ENCODE results near the gene TRIM33. TPM values are rescaled to one million over a fixed set of nuclear protein-coding genes. Genes with fewer than 3 reads are reported as not detected.
"Not testable (repeated sequence)": the region's sequence is repeated elsewhere in the genome, so short reads cannot be mapped to it uniquely, and the experiment has no call there.

The TRIM33 gene
- total RNA-seq, 1 donor from 2014 or later: 23.4 TPM

- DNase-seq (ENCODE audit: low spot score): no peak
These were observed 38.6 kb downstream of the TRIM33 start for GRCh38 chr1:114472408-114472807.

DNA sequence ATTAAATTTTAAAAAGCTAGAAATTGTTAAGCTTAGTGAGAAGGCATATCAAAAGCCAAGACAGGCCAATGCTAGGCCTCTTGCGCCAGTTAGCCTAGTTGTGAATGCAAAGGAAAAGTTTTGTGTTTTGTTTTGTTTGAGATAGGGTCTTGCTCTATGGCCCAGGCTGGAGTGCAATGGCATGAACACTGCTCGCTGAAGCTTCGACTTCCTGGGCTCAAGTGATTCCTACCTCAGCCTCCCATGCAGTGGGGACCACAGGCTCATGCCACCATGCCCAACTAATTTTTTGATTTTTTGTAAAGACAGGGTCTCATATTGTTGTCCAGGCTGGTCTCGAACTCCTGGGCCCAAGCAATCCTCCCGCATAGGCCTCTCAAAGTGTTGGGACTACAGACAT lies 40.3 kb downstream of the TRIM33 start:
- no peak for DNase-seq (ENCODE audit: low spot score)
- intact Hi-C loops (cut with DNase I): no loop called here

More at GRCh38 chr1:114472408-114472807, 38.6 kb downstream of the TRIM33 start:
- intact Hi-C loops (cut with DNase I): no loop called here

- DNase-seq (ENCODE audit: low spot score): no peak
- intact Hi-C loops (cut with DNase I): no loop called here
These were observed 42.1 kb downstream of the TRIM33 start for GRCh38 chr1:114468710-114469468.

DNA sequence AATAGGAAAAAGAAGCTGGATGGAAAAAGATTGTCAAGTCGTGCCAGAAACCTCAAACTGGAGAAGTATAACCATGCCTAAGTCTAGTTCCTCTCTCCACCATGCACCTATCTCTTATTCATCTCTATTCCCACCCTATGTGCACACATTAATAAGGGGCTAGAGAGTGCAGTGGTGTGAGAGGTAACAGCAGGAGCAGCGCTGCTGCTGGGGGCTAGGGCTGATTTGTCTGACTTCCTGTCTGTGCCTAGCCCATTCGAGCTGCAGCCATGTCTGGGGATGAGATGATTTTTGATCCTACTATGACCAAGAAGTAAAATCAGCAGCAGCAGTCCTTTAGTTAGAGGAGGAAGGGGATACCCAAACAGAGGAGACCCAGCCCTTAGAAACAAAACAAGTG lies 43.0 kb downstream of the TRIM33 start:
- intact Hi-C loops (cut with DNase I): no loop called here
- DNase-seq (ENCODE audit: low spot score): no peak

DNA sequence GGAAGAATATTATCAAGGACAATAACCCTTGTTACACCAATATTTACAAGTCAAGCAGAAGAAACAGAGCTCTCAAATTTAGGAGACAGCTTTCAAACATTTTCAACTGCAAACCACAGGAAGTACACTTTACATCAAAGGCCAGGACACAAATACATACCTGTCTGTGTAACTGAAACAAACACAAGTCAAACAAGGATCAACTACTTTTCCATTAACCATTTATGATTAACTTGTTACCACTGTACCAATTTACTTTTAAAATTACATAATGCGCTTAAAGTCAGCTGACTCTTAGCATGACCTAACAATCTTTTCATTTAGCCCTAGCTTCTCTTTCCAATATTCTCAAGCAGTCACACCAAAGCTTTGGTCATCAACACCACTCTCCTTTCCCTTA lies 43.5 kb downstream of the TRIM33 start:
- intact Hi-C loops (cut with DNase I): no loop called here
- no peak for DNase-seq (ENCODE audit: low spot score)

GRCh38 chr1:114466334-114467014 lies 44.5 kb downstream of the TRIM33 start:
- no peak for DNase-seq (ENCODE audit: low spot score)
- intact Hi-C loops (cut with DNase I): no loop called here

DNA sequence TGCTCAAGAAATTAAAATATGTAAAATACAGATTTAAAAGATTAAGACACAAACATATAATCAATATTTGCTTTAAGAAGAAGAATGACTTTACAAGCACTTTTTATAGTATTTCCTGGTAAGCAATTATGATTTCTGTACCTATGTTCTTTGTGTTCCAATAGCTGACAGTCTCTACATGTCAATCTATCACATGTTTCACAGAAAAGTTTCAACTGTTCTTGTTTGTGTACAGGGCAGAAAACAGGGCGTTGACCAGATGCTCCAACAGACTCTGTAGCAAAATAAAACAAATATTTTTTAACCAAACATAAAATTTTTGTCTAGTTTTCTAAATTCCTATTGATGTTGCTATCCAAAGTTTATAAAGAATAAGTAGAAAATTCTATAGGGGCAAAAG lies 48.0 kb downstream of the TRIM33 start:
- DNase-seq (ENCODE audit: low spot score): no peak
- intact Hi-C loops (cut with DNase I): no loop called here

- DNase-seq (ENCODE audit: low spot score): no peak
- intact Hi-C loops (cut with DNase I): no loop called here
These were observed 48.7 kb downstream of the TRIM33 start for GRCh38 chr1:114462341-114462740.

DNA sequence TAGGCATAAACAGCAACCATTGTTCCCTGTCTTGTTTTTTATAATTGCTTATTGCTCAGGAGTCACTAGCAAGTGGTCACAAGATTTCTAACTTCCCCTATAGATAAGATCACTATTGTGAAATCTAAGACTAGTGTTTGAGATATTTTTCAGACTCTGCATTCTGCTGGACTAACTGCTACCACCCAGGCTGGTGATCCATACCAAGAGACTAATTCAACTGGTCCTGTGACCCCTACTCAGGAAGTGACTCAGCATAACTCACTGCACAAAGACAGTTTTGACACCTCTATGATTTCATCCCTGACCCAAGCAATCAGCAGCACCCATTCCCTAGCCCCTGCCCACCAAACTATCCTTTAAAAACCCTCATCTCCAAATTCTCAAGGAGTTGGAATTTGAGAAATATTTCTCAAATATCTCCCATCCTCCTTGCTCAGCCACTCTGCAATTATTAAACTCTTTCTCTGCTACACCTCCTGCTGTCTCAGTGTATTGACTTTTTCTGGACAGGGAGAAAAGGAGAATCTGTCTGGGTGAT lies 52.7 kb downstream of the TRIM33 start:
- intact Hi-C loops (cut with DNase I): no loop called here
- no peak for DNase-seq (ENCODE audit: low spot score)

DNA sequence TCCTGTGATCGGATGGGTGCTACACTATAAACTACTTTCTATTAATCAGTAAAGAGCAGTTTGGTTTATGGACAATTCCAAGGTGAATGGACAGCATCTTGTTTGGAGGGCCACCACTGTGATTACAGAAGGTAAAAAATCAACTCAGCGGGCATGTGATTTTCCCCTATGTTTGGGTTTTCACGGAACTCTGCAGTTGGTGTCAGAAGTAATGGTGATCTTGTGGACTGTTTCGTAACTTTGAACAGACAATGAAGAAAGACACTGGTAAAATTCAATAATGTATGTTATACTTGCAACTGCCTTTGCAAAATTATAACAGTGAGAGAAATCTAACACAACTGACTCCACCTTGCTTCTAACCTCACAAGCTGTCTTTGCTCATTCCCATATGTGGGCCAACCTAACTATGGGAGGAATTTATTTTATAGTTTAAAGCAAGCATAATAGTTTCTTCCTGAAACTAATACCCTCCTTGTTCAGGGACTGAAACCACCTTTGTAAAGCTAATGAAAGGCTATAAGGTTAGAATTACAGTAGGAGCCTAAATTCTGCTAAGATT lies 53.2 kb downstream of the TRIM33 start:
- intact Hi-C loops (cut with DNase I): no loop called here
- no peak for DNase-seq (ENCODE audit: low spot score)

GRCh38 chr1:114456586-114456985 lies 54.4 kb downstream of the TRIM33 start:
- intact Hi-C loops (cut with DNase I): no loop called here

GRCh38 chr1:114455102-114455785 lies 55.8 kb downstream of the TRIM33 start:
- intact Hi-C loops (cut with DNase I): no loop called here
- no peak for DNase-seq (ENCODE audit: low spot score)

More at GRCh38 chr1:114456586-114456985, 54.4 kb downstream of the TRIM33 start:
- no peak for DNase-seq (ENCODE audit: low spot score)

DNA sequence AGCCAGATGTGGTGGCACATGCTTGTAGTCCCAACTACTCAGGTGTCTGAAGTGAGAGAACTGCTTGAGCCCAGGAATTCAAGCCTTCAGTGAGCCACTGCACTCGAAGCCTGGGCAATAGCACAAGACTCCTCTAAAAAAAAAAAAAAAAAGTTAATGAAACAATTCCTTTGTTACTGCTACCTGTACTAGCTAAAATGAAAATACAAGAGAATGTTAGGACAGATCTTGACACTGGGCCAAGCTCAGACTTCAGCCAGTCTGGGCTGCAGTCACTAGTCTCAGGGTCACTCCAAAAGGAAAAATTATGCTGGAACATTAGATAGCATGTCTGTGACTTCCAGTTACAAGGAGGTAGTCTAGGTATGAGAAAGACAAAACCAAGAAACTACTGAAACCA lies 56.5 kb downstream of the TRIM33 start:
- no peak for DNase-seq (ENCODE audit: low spot score)
- intact Hi-C loops (cut with DNase I): no loop called here

- DNase-seq (ENCODE audit: low spot score): no peak
- intact Hi-C loops (cut with DNase I): no loop called here
These were observed 57.6 kb downstream of the TRIM33 start for GRCh38 chr1:114453361-114453784.

DNA sequence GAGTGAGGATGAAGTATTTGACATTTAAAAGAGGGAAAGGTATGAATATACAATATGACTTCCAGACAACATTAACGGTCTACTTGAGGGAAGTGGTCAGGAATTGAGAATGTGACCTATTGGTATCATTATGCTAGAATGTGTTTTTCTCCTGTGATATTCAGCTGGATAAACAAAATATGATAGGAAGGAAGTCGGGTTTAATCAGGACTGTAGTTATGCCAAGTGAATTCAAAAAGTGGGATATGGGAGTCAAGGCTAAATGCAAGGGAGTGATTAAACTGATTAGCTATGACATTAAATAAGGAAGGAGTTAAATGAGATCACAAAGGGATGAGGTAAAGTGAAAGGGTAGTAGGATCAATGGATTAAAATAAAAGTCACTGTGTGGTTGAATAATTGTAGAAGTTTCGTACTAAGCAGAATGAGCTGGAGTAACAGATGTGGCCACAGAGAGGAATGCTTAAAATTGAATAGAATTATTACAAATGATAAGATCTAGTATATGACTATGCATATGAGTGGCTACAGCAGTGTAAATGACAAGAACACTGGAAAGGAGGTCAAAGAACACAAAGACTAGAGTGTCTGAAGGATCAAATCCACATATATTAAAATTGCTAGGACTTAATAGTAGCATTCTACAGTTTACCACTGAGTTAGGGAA lies 62.5 kb downstream of the TRIM33 start:
- intact Hi-C loops (cut with DNase I): no loop called here
- no peak for DNase-seq (ENCODE audit: low spot score)

DNA sequence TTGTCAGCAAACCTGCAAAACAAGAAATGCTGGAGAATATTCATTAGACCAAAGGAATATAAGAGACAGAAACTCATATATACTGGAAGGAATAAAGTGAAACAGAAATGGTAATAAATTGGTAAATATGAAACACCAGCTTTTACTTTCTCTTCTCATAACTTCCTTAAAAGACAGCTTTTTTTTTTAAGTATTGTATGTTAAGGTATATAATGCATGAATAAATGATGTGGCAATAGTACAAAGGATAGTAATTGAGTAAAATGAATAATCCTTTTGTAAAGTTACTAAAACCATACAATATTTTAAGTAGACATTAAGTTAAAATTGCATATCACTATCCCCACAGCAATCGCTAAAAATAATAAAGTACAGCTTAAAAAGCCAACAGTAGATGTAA lies 64.8 kb downstream of the TRIM33 start:
- intact Hi-C loops (cut with DNase I): no loop called here
- DNase-seq (ENCODE audit: low spot score): no peak

DNA sequence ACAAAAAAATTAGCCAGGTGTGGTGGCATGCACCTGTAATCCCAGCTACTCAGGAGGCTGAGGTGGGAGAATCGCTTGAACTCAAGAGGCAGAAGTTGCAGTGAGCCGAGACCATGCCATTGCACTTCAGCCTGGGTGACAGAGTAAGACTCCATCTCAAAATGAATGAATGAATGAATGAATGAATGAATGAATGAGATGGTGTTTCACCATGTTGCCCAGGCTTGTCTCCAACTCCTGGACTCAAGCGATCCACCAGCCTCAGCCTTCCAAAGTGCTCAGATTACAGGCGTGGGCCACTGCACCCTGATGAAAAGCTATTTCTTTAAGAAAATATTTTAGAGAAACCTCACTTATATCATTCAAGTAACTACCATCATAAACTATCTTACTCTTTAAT lies 67.8 kb downstream of the TRIM33 start:
- intact Hi-C loops (cut with DNase I); DNase-seq (ENCODE audit: low spot score): not testable (repeated sequence)

DNA sequence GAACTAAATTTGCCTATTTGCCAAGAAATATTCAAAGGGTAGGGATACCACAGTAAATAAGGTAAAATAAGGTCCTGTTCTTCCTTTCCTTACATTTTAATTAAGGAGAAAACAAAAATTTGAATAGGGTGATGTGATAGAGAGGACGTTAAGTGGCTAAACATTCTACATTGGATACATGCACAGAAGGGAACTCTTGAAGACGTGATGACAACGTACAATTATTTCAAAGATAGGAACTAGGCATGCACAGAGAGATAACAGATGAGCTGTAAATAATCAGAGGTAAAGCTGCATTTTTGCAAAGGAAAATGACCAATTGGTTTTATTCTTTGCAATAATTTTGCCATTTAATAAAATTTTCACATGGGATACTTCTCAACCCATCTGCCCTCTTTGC lies 69.7 kb downstream of the TRIM33 start:
- no peak for DNase-seq (ENCODE audit: low spot score)
- intact Hi-C loops (cut with DNase I): no loop called here

GRCh38 chr1:114439369-114439768 lies 71.6 kb downstream of the TRIM33 start:
- intact Hi-C loops (cut with DNase I): no loop called here
- DNase-seq (ENCODE audit: low spot score): no peak

GRCh38 chr1:114437812-114438211 lies 73.2 kb downstream of the TRIM33 start:
- DNase-seq (ENCODE audit: low spot score): no peak
- intact Hi-C loops (cut with DNase I): no loop called here
